ENCODE results near the gene EPHB1. TPM values are rescaled to one million over a fixed set of nuclear protein-coding genes. Genes with fewer than 3 reads are reported as not detected.

The EPHB1 gene
- total RNA-seq, 3 donors from 2014 or later: 0.31 to 6.9 (median 0.64) TPM

GRCh38 chr3:135249186-135249585 is 454.1 kb downstream of the EPHB1 start:
- Histone ChIP-seq H3K9me3 (no peaks in the 10 kb centered on the region), H3K36me3 (ENCODE audit: low read depth) (no peaks in the 10 kb centered on the region), H3K4me1 (ENCODE audit: low read depth) (no peaks in the 10 kb centered on the region), H3K4me3 (no peak overlapping the region)
- no peak for DNase-seq
- no peak for ATAC-seq
- no peak for TF ChIP-seq CTCF (IDR thresholded peaks at IDR 0.05)
- intact Hi-C loops (cut with DNase I, micrococcal nuclease): no loop called here

- DNase-seq (no peak), ATAC-seq (no peak)
- no peak overlapping the region for H3K4me3 ChIP-seq
- no peaks in the 10 kb centered on the region for H3K9me3 ChIP-seq
- no peak for TF ChIP-seq CTCF (IDR thresholded peaks at IDR 0.05)
- intact Hi-C loops (cut with DNase I, micrococcal nuclease): no loop called here
- H3K4me1 ChIP-seq (ENCODE audit: low read depth): no peaks in the 10 kb centered on the region
- no peaks in the 10 kb centered on the region for H3K36me3 ChIP-seq (ENCODE audit: low read depth)
These were observed 463.9 kb downstream of the EPHB1 start for GRCh38 chr3:135258916-135259315.

- DNase-seq: no peak
- TF ChIP-seq CTCF (IDR thresholded peaks at IDR 0.05): no peak
These were observed 465.0 kb downstream of the EPHB1 start for GRCh38 chr3:135260025-135260424.

GRCh38 chr3:135261214-135261775 is 466.2 kb downstream of the EPHB1 start:
- intact Hi-C loops (cut with DNase I, micrococcal nuclease): no loop called here
- H3K36me3 ChIP-seq (ENCODE audit: low read depth): no peaks in the 10 kb centered on the region
- DNase-seq (no peak), ATAC-seq (no peak)
- no peak overlapping the region for H3K4me3 ChIP-seq
- no peak for TF ChIP-seq CTCF (IDR thresholded peaks at IDR 0.05)
- no peaks in the 10 kb centered on the region for H3K9me3 ChIP-seq
- H3K4me1 ChIP-seq (ENCODE audit: low read depth): no peaks in the 10 kb centered on the region

More at GRCh38 chr3:135260025-135260424, 465.0 kb downstream of the EPHB1 start:
- H3K36me3 ChIP-seq (ENCODE audit: low read depth): no peaks in the 10 kb centered on the region
- no peak overlapping the region for H3K4me3 ChIP-seq
- no peak for ATAC-seq
- H3K9me3 ChIP-seq: no peaks in the 10 kb centered on the region
- intact Hi-C loops (cut with DNase I, micrococcal nuclease): no loop called here
- H3K4me1 ChIP-seq (ENCODE audit: low read depth): no peaks in the 10 kb centered on the region

- H3K9me3 ChIP-seq: no peaks in the 10 kb centered on the region
- no peak for TF ChIP-seq CTCF (IDR thresholded peaks at IDR 0.05)
- intact Hi-C loops (cut with DNase I, micrococcal nuclease): no loop called here
- H3K4me1 ChIP-seq (ENCODE audit: low read depth): no peaks in the 10 kb centered on the region
- no peaks in the 10 kb centered on the region for H3K36me3 ChIP-seq (ENCODE audit: low read depth)
- no peak for DNase-seq
- ATAC-seq: no peak
- H3K4me3 ChIP-seq: no peak overlapping the region
These were observed 466.9 kb downstream of the EPHB1 start for GRCh38 chr3:135261916-135262315.

GRCh38 chr3:135262441-135262840 is 467.4 kb downstream of the EPHB1 start:
- Histone ChIP-seq H3K9me3 (no peaks in the 10 kb centered on the region), H3K4me3 (no peak overlapping the region), H3K4me1 (ENCODE audit: low read depth) (no peaks in the 10 kb centered on the region), H3K36me3 (ENCODE audit: low read depth) (no peaks in the 10 kb centered on the region)
- ATAC-seq: no peak
- intact Hi-C loops (cut with DNase I, micrococcal nuclease): no loop called here
- no peak for DNase-seq
- no peak for TF ChIP-seq CTCF (IDR thresholded peaks at IDR 0.05)
